ENCODE data around the gene BTNL9. TPM values are rescaled to one million over a fixed set of nuclear protein-coding genes. Genes with fewer than 3 reads are reported as not detected.

BTNL9 gene
- total and polyA plus RNA-seq, 2 of the 8 experiments (the other 6 are each of a cell fraction or from before 2014, with no cell fraction given) = 0.23 to 0.89 TPM

DNA sequence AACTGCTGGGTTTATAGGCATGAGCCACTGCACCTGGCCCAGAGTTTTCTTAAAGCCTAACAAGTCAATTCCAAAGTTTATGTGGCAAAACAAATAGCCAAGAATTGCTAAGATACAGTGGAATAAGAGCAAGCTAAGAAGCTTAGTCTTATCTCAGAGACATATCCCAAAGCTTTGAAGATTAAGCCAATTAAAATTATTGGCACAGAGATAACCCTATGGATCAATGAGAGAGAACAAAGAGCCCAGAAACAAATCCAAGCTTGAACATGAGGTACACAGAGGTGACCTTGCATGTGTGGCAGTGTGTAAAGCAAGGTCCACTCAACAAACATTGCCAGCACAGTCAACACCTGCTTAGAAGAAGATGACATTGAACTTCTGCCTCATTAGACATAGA is 38.1 kb upstream of the BTNL9 start:
- Histone ChIP-seq H2BK20ac (ENCODE audit: low read length) (no peak overlapping the region), H2AFZ (ENCODE audit: low read length) (no peak overlapping the region), H4K20me1 (replicated peaks in 1 of 2; ENCODE audit: control insufficient read depth in 1 of 2, insufficient read depth in 2 of 2, low read length in 2 of 2) (no peaks in the 10 kb centered on the region), H3K36me3 (ENCODE audit: control insufficient read depth in 2 of 4, insufficient read depth in 4 of 4, low read length in 3 of 4) (no peaks in the 10 kb centered on the region; a peak in 1 of 8 replicates), H3K27ac (ENCODE audit: low read depth, low read length) (no peak overlapping the region), H2BK15ac (ENCODE audit: low read length) (no peak overlapping the region), H3K14ac (ENCODE audit: insufficient read length) (no peak overlapping the region), H2BK12ac (ENCODE audit: low read depth, low read length) (no peak overlapping the region), H3K79me2 (ENCODE audit: control insufficient read depth in 1 of 2, insufficient read depth in 2 of 2, low read length in 2 of 2) (no peaks in the 10 kb centered on the region), H3K23ac (ENCODE audit: insufficient read length) (no peak overlapping the region), H3K79me1 (ENCODE audit: low read depth, low read length) (no peaks in the 10 kb centered on the region), H3K4ac (replicated peaks; ENCODE audit: insufficient read length, low read depth, low read length) (no peak overlapping the region), H3K9ac (replicated peaks in 1 of 4; ENCODE audit: extremely low read depth in 1 of 4, low read depth in 3 of 4, low read length in 3 of 4) (no peak overlapping the region), H4K8ac (ENCODE audit: extremely low read depth, insufficient read depth, low read length) (no peak overlapping the region), H3K9me3 (ENCODE audit: insufficient read depth in 2 of 2, low read depth in 1 of 2, low read length in 1 of 2) (peaks cover 6 to 10% of the 10 kb centered on the region in 2 experiments; a peak in 3 of 4 replicates), H3K4me3 (ENCODE audit: extremely low read depth in 1 of 4, insufficient read depth in 2 of 4, low read depth in 3 of 4, low read length in 4 of 4) (no peak overlapping the region), H3K4me1 (replicated peaks in 1 of 4; ENCODE audit: control insufficient read depth in 3 of 4, insufficient read depth in 4 of 4, low read length in 3 of 4) (no peaks in the 10 kb centered on the region), H3K27me3 (replicated peaks in 1 of 4; ENCODE audit: control insufficient read depth in 3 of 4, extremely low read depth in 1 of 4, insufficient read depth in 3 of 4, low read length in 3 of 4) (no peaks in the 10 kb centered on the region), H3K23me2 (ENCODE audit: low read depth, low read length) (no peaks in the 10 kb centered on the region; the same call in 1 of the 2 replicates), H4K5ac (ENCODE audit: insufficient read length, low read depth, low read length) (no peak overlapping the region), H3K56ac (replicated peaks; ENCODE audit: insufficient read length, low read depth, low read length) (no peak overlapping the region), H2BK120ac (replicated peaks; ENCODE audit: low read depth, low read length) (no peak overlapping the region), H4K91ac (replicated peaks; ENCODE audit: insufficient read length, low read length) (no peak overlapping the region), H3K18ac (ENCODE audit: extremely low read depth, low read length) (no peak overlapping the region), H2BK5ac (ENCODE audit: low read depth, low read length) (no peak overlapping the region), H3K4me2 (ENCODE audit: insufficient read depth in 1 of 2, low read depth in 2 of 2, low read length in 2 of 2) (no peak overlapping the region), H2AK5ac (ENCODE audit: low read depth, low read length) (no peak overlapping the region)
- TF ChIP-seq CHD1 (IDR thresholded peaks at IDR 0.05; ENCODE audit: low read depth, low read length) (no peak), ZNF274 (IDR thresholded peaks at IDR 0.05; ENCODE audit: borderline replicate concordance, extremely low read depth, low read length) (no peak), BCL11A (IDR thresholded peaks at IDR 0.05; ENCODE audit: low read depth in 2 of 2, low read length in 2 of 2) (no peak), HDAC6 (IDR thresholded peaks at IDR 0.05; ENCODE audit: low read depth, low read length) (no peak), POLR2AphosphoS5 (IDR thresholded peaks at IDR 0.05; ENCODE audit: low read depth, low read length) (no peak)
- FAIRE-seq (no peak), DNase-seq (ENCODE audit: low read depth in 1 of 2, low spot score in 2 of 2) (no peak)
- POLR2A ChIA-PET (ENCODE audit: partially characterized antibody) = interaction anchor here (0.9 kb wide), 1 partner anchor 35 kb away, joined by 4 read pairs; no protein-coding TSS in a partner anchor
- CTCF ChIA-PET (ENCODE audit: partially characterized antibody) = interaction anchor here (0.7 kb wide), 3 partner anchors 18 to 103 kb away, joined by 3 to 4 read pairs (median 4); no protein-coding TSS in a partner anchor
